Prostate gland (tissue), 2 donors: ENCODE measurements around the gene ORMDL3. TPM values are rescaled to one million over a fixed set of nuclear protein-coding genes. Genes with fewer than 3 reads are reported as not detected.

ENCODE experiments used
- DNase-seq: peaks from one replicate; pipeline ENCODE4 v3.0.0-alpha.2; 2019; ENCODE audit warnings: low spot score
- H3K27ac ChIP-seq, 2 donors: fragments of 200-600 bp; sonication (generic); 2 replicates each; pipeline ENCODE4 v1.5.1; 2017 to 2019
- H3K27me3 ChIP-seq: fragments of 200-600 bp; sonication (generic); replicated peaks from 2 replicates; pipeline ENCODE4 v1.5.1; 2019; ENCODE audit not compliant: insufficient read depth
- H3K36me3 ChIP-seq, 2 donors: fragments of 200-600 bp; sonication (generic); 1 replicate in 1 of 2; 2 replicates in 1 of 2; pipeline versions ENCODE4 v1.5.1 to v1.8.1; 2017 to 2019
- H3K4me1 ChIP-seq: fragments of 200-600 bp; sonication (generic); replicated peaks from 2 replicates; pipeline ENCODE4 v1.5.1; 2019
- H3K4me3 ChIP-seq, 2 donors: fragments of 200-600 bp; sonication (generic); 2 replicates each; pipeline ENCODE4 v1.5.1; 2017 to 2019
- H3K9me3 ChIP-seq: fragments of 200-600 bp; sonication (generic); 2 replicates; pipeline ENCODE4 v1.5.1; 2017
- POLR2A ChIP-seq: fragments of 450-650 bp; IDR thresholded peaks from one replicate; pipeline ENCODE4 v1.6.1; 2016; ENCODE audit warnings: antibody characterized with exemption, mild to moderate bottlenecking
- POLR2AphosphoS5 ChIP-seq: sonication (generic); formaldehyde crosslinking; IDR thresholded peaks from one replicate; pipeline ENCODE4 v1.6.1; 2017; ENCODE audit warnings: antibody characterized with exemption
- WGBS: methylation state at CpG from one replicate; pipeline ENCODE4 v1.1.5; 2018; 5-methylcytosine and 5-hydroxymethylcytosine counted together
- intact Hi-C: fragments of 100-400 bp; cut with DNase I; formaldehyde crosslinking; loops from one replicate; pipeline ENCODE4 v1.14.2; 2022
- total RNA-seq, 2 donors: library from RNA; depleted of rRNA; stranded (reverse); fragments of >200 nt; gene quantifications; one replicate each; pipeline ENCODE4 v1.1.0, GENCODE V29; 2016
- TF ChIP-seq, protein P1 (sequence below), 4 experiments: fragments of 200-600 bp in 2 of 4; fragments of 450-650 bp in 2 of 4; sonication (generic) in 2 of 4; IDR thresholded peaks; 1 replicate in 3 of 4; 2 replicates in 1 of 4; pipeline ENCODE4 v1.5.1; 2016 to 2019; ENCODE audit warnings: antibody characterized with exemption in 4 of 4, mild to moderate bottlenecking in 2 of 4, moderate library complexity in 2 of 4

The ORMDL3 gene
- total RNA-seq, 2 donors from 2014 or later, result 82.4 to 91.6 TPM

GRCh38 chr17:39943702-39944392, 16.4 kb upstream of the ORMDL3 start:
- intact Hi-C loops, result no loop called here
- H3K4me3 ChIP-seq, result no peak overlapping the region
- no peaks in the 10 kb centered on the region for H3K4me1 ChIP-seq
- H3K27ac ChIP-seq, result no peak overlapping the region
- H3K27me3 ChIP-seq, result no peaks in the 10 kb centered on the region
- TF ChIP-seq, protein P1, sequence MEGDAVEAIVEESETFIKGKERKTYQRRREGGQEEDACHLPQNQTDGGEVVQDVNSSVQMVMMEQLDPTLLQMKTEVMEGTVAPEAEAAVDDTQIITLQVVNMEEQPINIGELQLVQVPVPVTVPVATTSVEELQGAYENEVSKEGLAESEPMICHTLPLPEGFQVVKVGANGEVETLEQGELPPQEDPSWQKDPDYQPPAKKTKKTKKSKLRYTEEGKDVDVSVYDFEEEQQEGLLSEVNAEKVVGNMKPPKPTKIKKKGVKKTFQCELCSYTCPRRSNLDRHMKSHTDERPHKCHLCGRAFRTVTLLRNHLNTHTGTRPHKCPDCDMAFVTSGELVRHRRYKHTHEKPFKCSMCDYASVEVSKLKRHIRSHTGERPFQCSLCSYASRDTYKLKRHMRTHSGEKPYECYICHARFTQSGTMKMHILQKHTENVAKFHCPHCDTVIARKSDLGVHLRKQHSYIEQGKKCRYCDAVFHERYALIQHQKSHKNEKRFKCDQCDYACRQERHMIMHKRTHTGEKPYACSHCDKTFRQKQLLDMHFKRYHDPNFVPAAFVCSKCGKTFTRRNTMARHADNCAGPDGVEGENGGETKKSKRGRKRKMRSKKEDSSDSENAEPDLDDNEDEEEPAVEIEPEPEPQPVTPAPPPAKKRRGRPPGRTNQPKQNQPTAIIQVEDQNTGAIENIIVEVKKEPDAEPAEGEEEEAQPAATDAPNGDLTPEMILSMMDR (IDR thresholded peaks at IDR 0.05), result no peak
- H3K9me3 ChIP-seq, result no peaks in the 10 kb centered on the region
- 41% methylated on average over 14 of the region's 14 CpGs for WGBS
- no peak for DNase-seq
- no peaks in the 10 kb centered on the region for H3K36me3 ChIP-seq

- no peaks in the 10 kb centered on the region for H3K9me3 ChIP-seq
- no peak for TF ChIP-seq POLR2AphosphoS5
- TF ChIP-seq, protein P1 (IDR thresholded peaks at IDR 0.05), result peak in 1 of 4 experiments; percentile 5
- no peak overlapping the region for H3K27ac ChIP-seq
- no peak overlapping the region for H3K4me3 ChIP-seq
- no peaks in the 10 kb centered on the region for H3K36me3 ChIP-seq
- intact Hi-C loops, result no loop called here
- H3K27me3 ChIP-seq, result no peaks in the 10 kb centered on the region
- no peaks in the 10 kb centered on the region for H3K4me1 ChIP-seq
- WGBS, result 54% methylated on average over 6 of the region's 6 CpGs
- no peak for DNase-seq
Observed at GRCh38 chr17:39939588-39940419, 12.4 kb upstream of the ORMDL3 start.

GRCh38 chr17:39939106-39939505, 11.7 kb upstream of the ORMDL3 start:
- 68% methylated on average over 3 of the region's 3 CpGs for WGBS
- H3K36me3 ChIP-seq, result no peaks in the 10 kb centered on the region
- intact Hi-C loops, result no loop called here
- TF ChIP-seq, protein P1 (IDR thresholded peaks at IDR 0.05), result no peak
- TF ChIP-seq POLR2AphosphoS5 (no peak), POLR2A (no peak)
- no peaks in the 10 kb centered on the region for H3K4me1 ChIP-seq
- DNase-seq, result no peak
- H3K9me3 ChIP-seq, result no peaks in the 10 kb centered on the region
- no peaks in the 10 kb centered on the region for H3K27me3 ChIP-seq
- no peak overlapping the region for H3K27ac ChIP-seq
- H3K4me3 ChIP-seq, result no peak overlapping the region

DNA sequence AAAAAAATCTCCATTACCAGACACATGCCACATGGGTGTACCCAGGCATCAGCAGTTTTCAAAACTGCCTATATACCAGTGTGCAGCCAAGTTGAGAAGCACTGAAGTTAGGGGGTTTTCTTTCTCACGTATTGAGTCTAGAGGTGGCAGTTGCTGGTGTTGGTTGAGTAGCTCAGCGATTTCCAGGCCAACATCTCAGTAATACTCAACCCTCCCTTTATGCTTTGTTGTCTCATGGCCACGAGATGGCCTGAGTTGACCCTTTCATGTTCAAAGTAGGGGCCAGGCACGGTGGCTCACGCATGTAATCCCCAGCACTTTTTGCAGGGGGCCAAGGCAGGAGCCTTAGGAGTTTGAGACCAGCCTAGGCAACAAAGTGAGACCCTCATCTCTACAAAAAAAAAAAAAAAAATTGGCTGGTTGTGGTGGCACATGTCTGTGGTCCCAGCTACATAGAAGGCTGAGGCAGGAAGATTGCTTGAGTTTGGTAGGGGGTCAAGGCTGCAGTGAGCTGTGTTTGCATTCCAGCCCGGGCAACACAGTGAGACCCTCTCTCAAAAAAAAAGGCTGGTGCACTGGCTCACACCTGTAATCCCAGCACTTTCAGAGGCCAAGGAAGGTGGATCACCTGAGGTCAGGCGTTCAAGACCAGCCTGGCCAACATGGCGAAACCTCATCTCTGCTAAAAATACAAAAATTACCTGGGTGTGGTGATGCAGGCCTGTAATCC, 10.9 kb upstream of the ORMDL3 start:
- no peak for DNase-seq
- Histone ChIP-seq H3K36me3 (no peaks in the 10 kb centered on the region), H3K4me1 (no peaks in the 10 kb centered on the region), H3K27me3 (no peaks in the 10 kb centered on the region), H3K4me3 (no peak overlapping the region), H3K9me3 (no peaks in the 10 kb centered on the region), H3K27ac (no peak overlapping the region)
- WGBS, result 84% methylated on average over 8 of the region's 8 CpGs
- TF ChIP-seq POLR2AphosphoS5 (no peak), POLR2A (no peak)
- TF ChIP-seq, protein P1 (IDR thresholded peaks at IDR 0.05), result no peak
- intact Hi-C loops, result no loop called here
